SK-N-MC (cell line): ENCODE measurements around the gene PPY.

Source experiments
- EZH2 ChIP-seq: fragments of 200-600 bp; sonication (generic); IDR thresholded peaks from one replicate; pipeline ENCODE4 v1.6.1; 2017; ENCODE audit warnings: antibody characterized with exemption
- FOXP2 ChIP-seq: optimal IDR thresholded peaks from 2 replicates; pipeline ENCODE3; 2011; ENCODE audit warnings: mild to moderate bottlenecking, moderate library complexity; ENCODE audit not compliant: insufficient read depth; ENCODE audit errors: extremely low read length, control extremely low read depth
- POLR2AphosphoS5 ChIP-seq: IDR thresholded peaks from 2 replicates; pipeline ENCODE4 v1.6.1; 2012; ENCODE audit warnings: mild to moderate bottlenecking, low read depth, low read length, borderline replicate concordance

DNA sequence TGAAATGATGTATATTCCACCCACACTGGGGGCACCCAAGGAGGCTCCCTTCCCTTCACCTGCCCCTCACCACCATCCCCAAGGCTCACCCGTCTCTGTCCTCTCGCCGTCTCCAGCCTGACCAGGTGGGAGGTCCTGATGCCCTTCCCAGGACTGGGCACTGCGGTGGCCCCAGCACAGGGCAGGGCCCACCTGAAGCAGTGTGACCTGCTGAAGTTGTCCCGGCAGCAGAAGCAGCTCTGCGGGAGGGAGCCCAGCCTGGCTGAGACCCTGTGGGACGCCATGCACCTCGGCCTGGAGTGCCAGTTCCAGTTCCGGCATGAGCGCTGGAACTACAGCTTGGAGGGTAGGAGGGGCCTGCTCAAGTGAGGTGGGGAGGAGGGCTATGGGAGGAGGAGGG, 9.9 kb downstream of the PPY start:
- no peak for TF ChIP-seq POLR2AphosphoS5
- TF ChIP-seq EZH2 = no peak
- TF ChIP-seq FOXP2 = no peak
